Uterus (tissue), 2 donors: ENCODE measurements around the gene LPCAT1.

Source experiments
- POLR2A ChIP-seq, 2 donors: fragments of 450-650 bp; IDR thresholded peaks; one replicate each; pipeline ENCODE4 v1.6.1; 2016; ENCODE audit warnings: antibody characterized with exemption in 2 of 2, mild to moderate bottlenecking in 1 of 2, moderate library complexity in 1 of 2
- TF ChIP-seq, protein P1 (sequence below), 4 experiments: fragments of 200-600 bp in 2 of 4; fragments of 450-650 bp in 2 of 4; sonication (generic) in 2 of 4; IDR thresholded peaks; one replicate each; pipeline ENCODE4 v1.5.1; 2016 to 2019; ENCODE audit warnings: antibody characterized with exemption in 4 of 4, mild to moderate bottlenecking in 2 of 4, moderate library complexity in 1 of 4

GRCh38 chr5:1436681-1437080 lies 87.1 kb downstream of the LPCAT1 start:
- TF ChIP-seq, protein P1, sequence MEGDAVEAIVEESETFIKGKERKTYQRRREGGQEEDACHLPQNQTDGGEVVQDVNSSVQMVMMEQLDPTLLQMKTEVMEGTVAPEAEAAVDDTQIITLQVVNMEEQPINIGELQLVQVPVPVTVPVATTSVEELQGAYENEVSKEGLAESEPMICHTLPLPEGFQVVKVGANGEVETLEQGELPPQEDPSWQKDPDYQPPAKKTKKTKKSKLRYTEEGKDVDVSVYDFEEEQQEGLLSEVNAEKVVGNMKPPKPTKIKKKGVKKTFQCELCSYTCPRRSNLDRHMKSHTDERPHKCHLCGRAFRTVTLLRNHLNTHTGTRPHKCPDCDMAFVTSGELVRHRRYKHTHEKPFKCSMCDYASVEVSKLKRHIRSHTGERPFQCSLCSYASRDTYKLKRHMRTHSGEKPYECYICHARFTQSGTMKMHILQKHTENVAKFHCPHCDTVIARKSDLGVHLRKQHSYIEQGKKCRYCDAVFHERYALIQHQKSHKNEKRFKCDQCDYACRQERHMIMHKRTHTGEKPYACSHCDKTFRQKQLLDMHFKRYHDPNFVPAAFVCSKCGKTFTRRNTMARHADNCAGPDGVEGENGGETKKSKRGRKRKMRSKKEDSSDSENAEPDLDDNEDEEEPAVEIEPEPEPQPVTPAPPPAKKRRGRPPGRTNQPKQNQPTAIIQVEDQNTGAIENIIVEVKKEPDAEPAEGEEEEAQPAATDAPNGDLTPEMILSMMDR (IDR thresholded peaks at IDR 0.05) = no peak
- no peak for TF ChIP-seq POLR2A (IDR thresholded peaks at IDR 0.05)
